Measurements from ENCODE around the gene SCNN1B. TPM values are rescaled to one million over a fixed set of nuclear protein-coding genes. Genes with fewer than 3 reads are reported as not detected.

Gene SCNN1B
- total RNA-seq, 2 donors from 2014 or later: 9.2 to 11.8 TPM

GRCh38 chr16:23283571-23283970 lies 18.5 kb upstream of the SCNN1B start:
- Histone ChIP-seq H3K27me3 (replicated peaks; ENCODE audit: insufficient read depth) (no peaks in the 10 kb centered on the region), H3K36me3 (no peaks in the 10 kb centered on the region), H3K27ac (no peak overlapping the region), H3K9me3 (no peaks in the 10 kb centered on the region), H3K4me1 (replicated peaks) (no peaks in the 10 kb centered on the region), H3K4me3 (no peak overlapping the region)
- 62% methylated on average over 2 of the region's 2 CpGs for WGBS
- intact Hi-C loops (cut with DNase I): no loop called here
- TF ChIP-seq POLR2AphosphoS5 (IDR thresholded peaks at IDR 0.05) (no peak), POLR2A (IDR thresholded peaks at IDR 0.05) (no peak), CTCF (IDR thresholded peaks at IDR 0.05) (no peak)
- DNase-seq (ENCODE audit: low spot score): peak; percentile 22

GRCh38 chr16:23284584-23284983 lies 17.5 kb upstream of the SCNN1B start:
- H3K36me3 ChIP-seq: no peaks in the 10 kb centered on the region
- DNase-seq (ENCODE audit: low spot score): peak; percentile 27
- H3K27me3 ChIP-seq (replicated peaks; ENCODE audit: insufficient read depth): no peaks in the 10 kb centered on the region
- intact Hi-C loops (cut with DNase I): no loop called here
- H3K4me3 ChIP-seq: no peak overlapping the region
- 42% methylated on average over 2 of the region's 2 CpGs for WGBS
- no peaks in the 10 kb centered on the region for H3K9me3 ChIP-seq
- no peak for TF ChIP-seq CTCF (IDR thresholded peaks at IDR 0.05)
- TF ChIP-seq POLR2A (IDR thresholded peaks at IDR 0.05): no peak
- TF ChIP-seq POLR2AphosphoS5 (IDR thresholded peaks at IDR 0.05): peak; percentile 48
- H3K4me1 ChIP-seq (replicated peaks): no peaks in the 10 kb centered on the region
- H3K27ac ChIP-seq: peak overlapping the region in 1 of 2 donors; percentile 1

GRCh38 chr16:23286131-23286532 lies 16.0 kb upstream of the SCNN1B start:
- no peak for DNase-seq (ENCODE audit: low spot score)
- Histone ChIP-seq H3K36me3 (no peaks in the 10 kb centered on the region), H3K9me3 (no peaks in the 10 kb centered on the region), H3K4me1 (replicated peaks) (no peaks in the 10 kb centered on the region), H3K4me3 (no peak overlapping the region), H3K27me3 (replicated peaks; ENCODE audit: insufficient read depth) (no peaks in the 10 kb centered on the region), H3K27ac (no peak overlapping the region)
- intact Hi-C loops (cut with DNase I): no loop called here
- 67% methylated on average over 4 of the region's 4 CpGs for WGBS
- TF ChIP-seq POLR2A (IDR thresholded peaks at IDR 0.05) (no peak), POLR2AphosphoS5 (IDR thresholded peaks at IDR 0.05) (no peak), CTCF (IDR thresholded peaks at IDR 0.05) (no peak)

- Histone ChIP-seq H3K36me3 (no peaks in the 10 kb centered on the region), H3K9me3 (no peaks in the 10 kb centered on the region), H3K4me3 (no peak overlapping the region), H3K4me1 (replicated peaks) (no peaks in the 10 kb centered on the region), H3K27me3 (replicated peaks; ENCODE audit: insufficient read depth) (no peaks in the 10 kb centered on the region), H3K27ac (no peak overlapping the region)
- no peak for DNase-seq (ENCODE audit: low spot score)
- whole genome bisulfite sequencing: 75% methylated on average over 3 of the region's 3 CpGs
- intact Hi-C loops (cut with DNase I): no loop called here
- TF ChIP-seq POLR2AphosphoS5 (IDR thresholded peaks at IDR 0.05) (no peak), CTCF (IDR thresholded peaks at IDR 0.05) (no peak), POLR2A (IDR thresholded peaks at IDR 0.05) (no peak)
Observed at GRCh38 chr16:23288209-23288608, 13.9 kb upstream of the SCNN1B start.

- Histone ChIP-seq H3K4me1 (replicated peaks) (no peaks in the 10 kb centered on the region), H3K9me3 (no peaks in the 10 kb centered on the region), H3K27me3 (replicated peaks; ENCODE audit: insufficient read depth) (no peaks in the 10 kb centered on the region), H3K27ac (no peak overlapping the region), H3K36me3 (no peaks in the 10 kb centered on the region), H3K4me3 (no peak overlapping the region)
- no peak for DNase-seq (ENCODE audit: low spot score)
- intact Hi-C loops (cut with DNase I): no loop called here
- 86% methylated on average over 9 of the region's 9 CpGs for WGBS
- TF ChIP-seq POLR2AphosphoS5 (IDR thresholded peaks at IDR 0.05): no peak
- no peak for TF ChIP-seq POLR2A (IDR thresholded peaks at IDR 0.05)
- TF ChIP-seq CTCF (IDR thresholded peaks at IDR 0.05): no peak
Observed at GRCh38 chr16:23288726-23289512, 13.2 kb upstream of the SCNN1B start.
